ENCODE results near the gene RNF148.
"Not testable (repeated sequence)": the region's sequence is repeated elsewhere in the genome, so short reads cannot be mapped to it uniquely, and the experiment has no call there.

RNF148 gene

DNA sequence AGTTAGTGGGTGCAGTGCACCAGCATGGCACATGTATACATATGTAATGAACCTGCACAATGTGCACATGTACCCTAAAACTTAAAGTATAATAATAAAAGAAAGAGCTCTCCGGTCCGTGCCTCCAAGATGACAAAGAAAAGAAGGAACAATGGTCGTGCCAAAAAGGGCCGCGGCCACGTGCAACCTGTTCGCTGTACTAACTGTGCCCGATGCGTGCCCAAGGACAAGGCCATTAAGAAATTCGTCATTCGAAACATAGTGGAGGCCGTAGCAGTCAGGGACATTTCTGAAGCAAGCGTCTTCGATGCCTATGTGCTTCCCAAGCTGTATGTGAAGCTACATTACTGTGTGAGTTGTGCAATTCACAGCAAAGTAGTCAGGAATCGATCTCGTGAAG, 21.5 kb downstream of the RNF148 start:
- not testable (repeated sequence) for H3K9me3 Mint-ChIP-seq; H3K36me3 Mint-ChIP-seq (ENCODE audit: low read depth); H3K27ac Mint-ChIP-seq; H3K4me1 Mint-ChIP-seq (ENCODE audit: low read depth); H3K27me3 Mint-ChIP-seq (ENCODE audit: low read depth); H3K4me3 Mint-ChIP-seq; DNase-seq (ENCODE audit: low spot score)

DNA sequence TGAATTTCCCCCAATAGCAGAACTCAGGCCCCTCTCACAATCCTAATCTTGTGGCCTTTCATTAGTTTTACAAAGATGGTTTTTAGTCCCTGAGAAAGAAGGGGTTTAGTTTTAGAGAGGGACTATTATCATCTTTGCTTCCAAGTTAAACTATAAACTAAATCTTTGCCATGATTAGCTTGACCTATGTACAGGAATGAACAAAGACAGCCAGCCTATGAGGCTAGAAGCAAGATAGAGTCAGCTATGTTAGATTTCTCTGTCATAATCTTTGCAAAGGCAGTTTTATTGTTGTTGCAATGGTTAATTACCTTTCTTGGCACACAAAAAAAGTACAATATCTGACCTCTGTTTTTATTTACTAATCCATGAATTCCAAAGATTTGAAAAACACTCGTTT, 22.9 kb downstream of the RNF148 start:
- no peak for DNase-seq (ENCODE audit: low spot score)
- Mint-ChIP-seq H3K27me3 (ENCODE audit: low read depth) (no peaks in the 10 kb centered on the region), H3K36me3 (ENCODE audit: low read depth) (no peaks in the 10 kb centered on the region), H3K4me3 (no peak overlapping the region), H3K4me1 (ENCODE audit: low read depth) (no peaks in the 10 kb centered on the region), H3K27ac (no peak overlapping the region), H3K9me3 (peaks cover 4% of the 10 kb centered on the region)

DNA sequence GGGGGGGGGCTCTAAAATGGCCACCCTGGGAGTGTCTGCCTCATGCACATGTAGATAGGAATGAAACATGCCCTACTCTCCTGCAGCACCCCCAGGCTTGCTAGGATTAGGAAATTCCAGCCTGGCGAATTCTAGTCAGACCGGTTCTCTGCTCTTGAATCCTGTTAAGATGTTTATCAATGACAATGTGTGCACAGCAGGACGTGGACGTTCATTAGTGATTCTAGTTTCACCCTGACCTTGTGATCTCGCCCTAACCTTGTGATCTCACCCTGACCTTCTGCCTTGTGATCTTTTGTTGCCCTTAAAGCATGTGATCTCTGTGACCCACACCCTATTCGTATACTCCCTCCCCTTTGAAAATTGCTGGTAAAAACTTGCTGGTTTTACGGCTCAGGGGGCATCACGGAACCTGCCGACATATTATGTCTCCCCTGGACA, 23.4 kb downstream of the RNF148 start:
- not testable (repeated sequence) for H3K27me3 Mint-ChIP-seq (ENCODE audit: low read depth); H3K4me3 Mint-ChIP-seq; H3K27ac Mint-ChIP-seq; H3K4me1 Mint-ChIP-seq (ENCODE audit: low read depth); H3K36me3 Mint-ChIP-seq (ENCODE audit: low read depth); H3K9me3 Mint-ChIP-seq; DNase-seq (ENCODE audit: low spot score)

DNA sequence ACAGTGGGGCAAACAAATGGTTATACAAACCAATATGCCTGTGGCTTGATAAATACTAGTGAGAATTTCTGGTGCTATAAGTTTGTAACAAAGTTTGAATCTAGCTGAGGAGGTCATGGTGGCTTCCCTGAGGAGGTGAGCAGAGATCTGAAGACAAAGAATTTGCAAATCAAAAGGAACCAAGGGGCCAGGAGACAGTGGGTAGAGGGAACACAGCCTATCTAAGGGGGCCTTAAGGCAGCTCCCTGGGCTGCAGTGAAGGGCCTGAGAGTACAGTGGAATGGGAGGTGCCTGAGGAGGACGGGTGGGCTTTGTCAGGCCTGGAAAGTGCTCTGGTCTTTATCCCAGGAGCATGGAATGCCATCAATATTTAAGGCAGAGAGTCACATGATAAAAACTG, 25.6 kb downstream of the RNF148 start:
- H3K27ac Mint-ChIP-seq, result no peak overlapping the region
- no peaks in the 10 kb centered on the region for H3K36me3 Mint-ChIP-seq (ENCODE audit: low read depth)
- H3K27me3 Mint-ChIP-seq (ENCODE audit: low read depth), result no peaks in the 10 kb centered on the region
- H3K4me3 Mint-ChIP-seq, result no peak overlapping the region
- no peaks in the 10 kb centered on the region for H3K4me1 Mint-ChIP-seq (ENCODE audit: low read depth)
- peaks cover 7% of the 10 kb centered on the region for H3K9me3 Mint-ChIP-seq
- DNase-seq (ENCODE audit: low spot score), result no peak

DNA sequence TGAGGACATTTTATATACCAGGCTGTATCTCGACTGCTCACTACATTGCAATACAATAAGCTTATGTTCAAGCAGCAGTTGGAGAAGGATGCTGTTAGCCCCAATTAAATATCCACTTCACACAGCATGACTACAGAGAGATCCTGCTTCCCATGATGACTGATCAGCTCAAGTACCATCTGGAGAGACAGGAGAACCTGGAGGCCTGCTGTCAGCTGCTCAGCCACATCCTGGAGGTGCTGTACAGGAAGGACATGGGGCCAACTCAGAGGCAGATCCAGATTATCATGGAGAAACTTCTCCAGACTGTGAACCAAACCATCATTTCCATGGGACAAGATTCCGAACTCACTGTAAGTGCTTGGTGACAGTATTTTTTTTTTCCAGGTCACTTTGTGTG, 26.3 kb downstream of the RNF148 start:
- Mint-ChIP-seq H3K27ac (no peak overlapping the region), H3K27me3 (ENCODE audit: low read depth) (no peaks in the 10 kb centered on the region), H3K4me3 (no peak overlapping the region), H3K36me3 (ENCODE audit: low read depth) (no peaks in the 10 kb centered on the region), H3K4me1 (ENCODE audit: low read depth) (no peaks in the 10 kb centered on the region), H3K9me3 (peaks cover 7% of the 10 kb centered on the region)
- DNase-seq (ENCODE audit: low spot score), result no peak

DNA sequence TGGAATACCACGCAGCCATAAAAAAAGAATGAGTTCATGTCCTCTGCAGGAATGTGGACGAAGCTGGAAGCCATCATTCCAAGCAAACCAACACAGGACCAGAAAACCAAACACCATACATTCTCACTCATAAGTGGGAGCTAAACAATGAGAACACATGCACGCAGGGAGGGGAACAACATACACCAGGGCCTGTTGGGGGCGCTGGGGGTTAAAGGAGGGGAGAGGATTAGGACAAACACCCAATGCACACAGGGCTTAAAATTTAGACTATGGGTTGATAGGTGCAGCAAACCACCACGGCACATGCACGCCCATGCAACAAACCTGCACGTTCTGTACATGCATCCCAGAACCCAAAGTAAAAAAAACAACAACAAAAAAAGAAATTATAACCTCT, 27.1 kb downstream of the RNF148 start:
- Mint-ChIP-seq H3K9me3 (peaks cover 7% of the 10 kb centered on the region), H3K36me3 (ENCODE audit: low read depth) (no peaks in the 10 kb centered on the region), H3K4me1 (ENCODE audit: low read depth) (no peaks in the 10 kb centered on the region), H3K4me3 (no peak overlapping the region), H3K27me3 (ENCODE audit: low read depth) (no peaks in the 10 kb centered on the region), H3K27ac (no peak overlapping the region)
- no peak for DNase-seq (ENCODE audit: low spot score)

DNA sequence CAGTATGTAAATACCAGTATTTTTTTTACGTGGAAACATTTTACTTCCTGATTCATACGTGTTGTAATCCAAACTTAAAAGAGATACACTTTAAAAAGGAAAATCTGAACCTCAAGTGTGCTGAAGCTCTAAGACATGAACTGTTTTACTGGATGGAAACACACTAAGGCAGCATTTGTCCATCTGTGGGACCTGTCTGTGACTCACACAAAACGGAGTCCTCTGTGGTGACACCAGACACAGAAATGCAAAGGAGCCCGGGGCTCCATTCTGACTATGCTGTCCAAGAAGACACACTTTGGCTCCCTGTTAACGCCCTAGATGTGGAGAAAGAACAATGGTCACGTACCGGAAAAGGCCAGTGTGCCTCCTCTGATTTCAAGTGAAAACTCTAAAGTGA, 27.7 kb downstream of the RNF148 start:
- H3K27me3 Mint-ChIP-seq (ENCODE audit: low read depth), result no peaks in the 10 kb centered on the region
- no peak overlapping the region for H3K4me3 Mint-ChIP-seq

DNA sequence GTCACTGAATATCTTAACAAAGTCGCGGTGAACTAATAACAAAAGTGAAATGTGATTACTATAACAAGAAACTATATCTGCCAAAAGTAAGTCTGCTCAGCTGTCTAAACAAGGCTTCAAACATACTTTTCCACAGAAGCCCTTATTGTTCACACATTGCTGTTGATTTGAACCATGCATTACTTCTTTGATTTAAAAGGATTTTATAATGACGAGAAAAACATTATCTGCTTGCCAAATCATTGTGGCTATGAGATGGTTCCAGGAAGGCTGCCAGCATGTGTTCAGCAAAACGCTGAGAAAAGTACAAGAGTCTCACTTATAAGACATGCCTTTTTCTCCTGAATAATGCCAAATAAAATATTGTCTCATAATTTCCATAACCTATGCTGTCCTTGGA, 28.2 kb downstream of the RNF148 start:
- DNase-seq (ENCODE audit: low spot score), result no peak
- Mint-ChIP-seq H3K4me3 (no peak overlapping the region), H3K27me3 (ENCODE audit: low read depth) (no peaks in the 10 kb centered on the region)

More for the DNA sequence above, 27.7 kb downstream of the RNF148 start:
- DNase-seq (ENCODE audit: low spot score), result no peak
- Mint-ChIP-seq H3K36me3 (ENCODE audit: low read depth) (no peaks in the 10 kb centered on the region), H3K9me3 (peaks cover 3% of the 10 kb centered on the region), H3K27ac (no peak overlapping the region), H3K4me1 (ENCODE audit: low read depth) (no peaks in the 10 kb centered on the region)

DNA sequence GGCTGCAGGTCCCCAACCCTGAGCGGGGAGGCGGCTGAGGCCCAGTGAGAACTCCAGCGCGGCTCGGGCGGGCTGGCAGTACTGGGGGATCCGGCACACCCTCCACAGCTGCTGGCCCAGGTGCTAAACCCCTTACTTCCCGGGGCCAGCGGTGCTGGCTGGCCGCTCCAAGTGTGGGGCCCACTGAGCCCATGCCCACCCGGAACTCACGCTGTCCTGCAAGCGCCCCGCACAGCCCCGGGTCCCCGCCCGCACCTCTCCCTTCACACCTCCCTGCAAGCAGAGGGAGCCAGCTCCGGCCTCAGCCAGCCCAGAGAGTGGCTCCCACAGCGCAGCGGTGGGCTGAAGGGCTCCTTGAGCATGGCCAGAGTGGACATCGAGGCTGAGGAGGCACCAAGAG, 28.8 kb downstream of the RNF148 start:
- H3K4me3 Mint-ChIP-seq, result no peak overlapping the region

More for the DNA sequence above, 28.2 kb downstream of the RNF148 start:
- H3K4me1 Mint-ChIP-seq (ENCODE audit: low read depth), result no peaks in the 10 kb centered on the region
- H3K36me3 Mint-ChIP-seq (ENCODE audit: low read depth), result no peaks in the 10 kb centered on the region
- H3K9me3 Mint-ChIP-seq, result peaks cover 3% of the 10 kb centered on the region
- no peak overlapping the region for H3K27ac Mint-ChIP-seq

DNA sequence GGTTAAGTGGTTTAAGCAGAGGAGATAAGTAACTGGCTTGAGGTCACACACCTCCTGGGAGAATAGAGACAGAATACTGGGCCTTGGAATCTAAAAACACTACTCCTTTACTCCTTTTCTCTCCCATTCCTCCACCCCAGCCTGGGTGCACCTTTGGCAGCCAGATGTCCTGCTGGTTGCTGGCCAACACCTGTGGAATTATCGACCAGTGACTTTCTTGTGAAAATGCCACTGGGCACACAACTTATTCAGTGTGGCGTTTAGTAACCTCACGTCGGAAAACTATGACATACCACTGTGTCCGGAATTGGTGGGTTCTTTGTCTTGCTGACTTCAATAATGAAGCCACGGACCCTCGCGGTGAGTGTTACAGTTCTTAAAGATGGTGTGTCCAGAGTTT, 30.2 kb downstream of the RNF148 start:
- H3K36me3 Mint-ChIP-seq (ENCODE audit: low read depth), result no peaks in the 10 kb centered on the region
- H3K4me3 Mint-ChIP-seq, result no peak overlapping the region
- H3K9me3 Mint-ChIP-seq, result peaks cover 3% of the 10 kb centered on the region
- no peak for DNase-seq (ENCODE audit: low spot score)
- H3K4me1 Mint-ChIP-seq (ENCODE audit: low read depth), result no peaks in the 10 kb centered on the region
- H3K27ac Mint-ChIP-seq, result no peak overlapping the region
- no peaks in the 10 kb centered on the region for H3K27me3 Mint-ChIP-seq (ENCODE audit: low read depth)

More for the DNA sequence above, 28.8 kb downstream of the RNF148 start:
- Mint-ChIP-seq H3K27ac (no peak overlapping the region), H3K9me3 (peaks cover 3% of the 10 kb centered on the region), H3K27me3 (ENCODE audit: low read depth) (no peaks in the 10 kb centered on the region), H3K36me3 (ENCODE audit: low read depth) (no peaks in the 10 kb centered on the region), H3K4me1 (ENCODE audit: low read depth) (no peaks in the 10 kb centered on the region)
- no peak for DNase-seq (ENCODE audit: low spot score)

DNA sequence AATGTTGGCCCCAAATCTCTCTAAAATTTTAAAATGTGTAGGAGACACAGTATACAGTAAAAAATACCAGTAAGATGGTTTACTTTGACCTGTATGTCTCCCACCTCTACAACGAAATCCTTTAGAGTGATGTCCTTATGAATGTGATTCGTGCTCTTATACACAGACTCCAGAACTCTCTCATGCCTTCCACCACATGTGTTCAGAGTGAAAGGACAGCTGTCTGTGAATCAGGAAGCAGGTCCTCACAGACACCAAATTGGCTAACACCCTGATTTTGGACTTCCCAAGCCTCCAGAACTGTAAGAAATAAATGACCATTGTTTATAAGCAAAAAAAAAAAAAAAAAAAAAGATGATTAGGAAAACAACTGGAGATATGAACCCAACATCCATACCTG, 39.0 kb downstream of the RNF148 start:
- no peaks in the 10 kb centered on the region for H3K4me1 Mint-ChIP-seq (ENCODE audit: low read depth)
- H3K4me3 Mint-ChIP-seq, result no peak overlapping the region
- no peaks in the 10 kb centered on the region for H3K27me3 Mint-ChIP-seq (ENCODE audit: low read depth)
- no peaks in the 10 kb centered on the region for H3K9me3 Mint-ChIP-seq
- H3K36me3 Mint-ChIP-seq (ENCODE audit: low read depth), result no peaks in the 10 kb centered on the region
- no peak overlapping the region for H3K27ac Mint-ChIP-seq
- DNase-seq (ENCODE audit: low spot score), result no peak

DNA sequence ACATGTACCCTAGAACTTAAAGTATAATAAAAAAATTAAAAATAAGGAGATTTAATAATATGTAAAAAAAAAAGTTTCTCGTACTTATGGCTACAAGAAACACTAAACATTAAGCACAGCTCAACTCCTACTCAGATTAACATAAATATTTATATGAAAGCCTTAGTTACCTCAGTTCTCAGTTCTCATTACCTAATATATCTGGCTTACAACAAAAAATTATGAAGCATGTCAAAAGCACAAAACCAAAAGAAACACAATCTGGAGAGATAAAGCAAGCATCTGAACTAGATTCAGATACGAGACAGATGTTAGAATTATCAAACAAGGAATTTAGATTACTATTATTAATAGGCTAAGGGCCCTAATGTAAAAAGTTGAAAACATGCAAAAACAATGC, 43.9 kb downstream of the RNF148 start:
- Mint-ChIP-seq H3K4me1 (ENCODE audit: low read depth) (no peaks in the 10 kb centered on the region), H3K4me3 (no peak overlapping the region), H3K27me3 (ENCODE audit: low read depth) (no peaks in the 10 kb centered on the region), H3K36me3 (ENCODE audit: low read depth) (no peaks in the 10 kb centered on the region), H3K27ac (no peak overlapping the region), H3K9me3 (no peaks in the 10 kb centered on the region)
- no peak for DNase-seq (ENCODE audit: low spot score)

DNA sequence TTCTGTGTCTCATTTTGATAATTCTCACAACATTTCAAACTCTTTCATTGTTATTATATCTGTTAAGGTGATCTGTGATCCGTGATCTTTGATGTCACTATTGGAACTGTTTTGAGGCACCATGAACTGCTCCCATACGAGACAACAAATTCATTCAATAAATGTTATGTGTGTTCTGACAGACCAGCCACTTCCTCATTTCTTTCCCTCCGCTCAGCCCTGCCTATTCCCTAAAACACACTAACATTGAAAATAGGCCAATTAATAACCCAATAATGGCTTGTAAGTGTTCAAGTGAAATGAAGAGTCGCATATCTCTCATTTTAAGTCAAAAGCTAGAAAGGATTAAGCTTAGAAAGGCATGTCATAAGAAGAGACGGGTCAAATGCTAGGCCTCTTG, 49.0 kb downstream of the RNF148 start:
- H3K27me3 Mint-ChIP-seq (ENCODE audit: low read depth), result no peaks in the 10 kb centered on the region
- no peak overlapping the region for H3K27ac Mint-ChIP-seq
- no peaks in the 10 kb centered on the region for H3K4me1 Mint-ChIP-seq (ENCODE audit: low read depth)

DNA sequence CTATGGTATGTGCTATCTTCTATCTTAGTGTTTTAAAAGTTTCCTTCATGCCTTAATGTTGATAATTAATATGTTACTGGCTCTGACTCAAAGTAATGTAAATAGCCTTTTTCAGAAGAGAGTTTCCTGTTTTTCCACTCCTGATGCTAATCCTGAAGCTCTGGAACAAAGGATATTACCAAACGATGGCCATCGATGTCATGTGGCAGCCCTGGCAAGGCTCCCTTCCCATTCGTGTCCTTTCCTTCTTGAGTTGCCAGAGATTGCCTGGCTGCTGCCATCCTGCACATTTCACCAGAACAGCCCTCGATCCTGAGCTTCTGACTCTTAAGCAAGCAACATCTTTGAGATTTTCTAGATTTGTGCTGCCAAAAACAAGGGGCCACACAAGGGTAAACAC, 49.8 kb downstream of the RNF148 start:
- H3K27me3 Mint-ChIP-seq (ENCODE audit: low read depth), result no peaks in the 10 kb centered on the region
- no peaks in the 10 kb centered on the region for H3K9me3 Mint-ChIP-seq
- no peak overlapping the region for H3K27ac Mint-ChIP-seq
- H3K36me3 Mint-ChIP-seq (ENCODE audit: low read depth), result no peaks in the 10 kb centered on the region
- no peaks in the 10 kb centered on the region for H3K4me1 Mint-ChIP-seq (ENCODE audit: low read depth)
- no peak for DNase-seq (ENCODE audit: low spot score)
- H3K4me3 Mint-ChIP-seq, result no peak overlapping the region

More for the DNA sequence above, 49.0 kb downstream of the RNF148 start:
- Mint-ChIP-seq H3K36me3 (ENCODE audit: low read depth) (no peaks in the 10 kb centered on the region), H3K4me3 (no peak overlapping the region), H3K9me3 (no peaks in the 10 kb centered on the region)
- DNase-seq (ENCODE audit: low spot score), result no peak

Data from T-helper 2 cell treated with Interferon-gamma antibody and Interleukin-4, amounts not matched to agents 5 μg/mL and 100 μg/mL, for 36 hours (primary cell).